Middle frontal gyrus (tissue), 1 donor: Measurements from ENCODE around the gene GDA.
A peak's percentile ranks its signal among the peaks of the same experiment; 100 is the strongest.
"Not testable (repeated sequence)": the region's sequence is repeated elsewhere in the genome, so short reads cannot be mapped to it uniquely, and the experiment has no call there.

Experiments used
- DNase-seq: peaks from one replicate; pipeline ENCODE4 v3.0.0-alpha.2; 2015; ENCODE audit warnings: low spot score; ENCODE audit errors: extremely low spot score

The GDA gene

GRCh38 chr9:72274916-72275315 lies 125.7 kb downstream of the GDA start:
- DNase-seq = no peak

- no peak for DNase-seq
Measured at GRCh38 chr9:72276429-72276828, 127.2 kb downstream of the GDA start.

GRCh38 chr9:72278959-72279358 lies 129.7 kb downstream of the GDA start:
- DNase-seq = no peak

- DNase-seq = peak; percentile 39
Measured at GRCh38 chr9:72280913-72281500, 131.8 kb downstream of the GDA start.

GRCh38 chr9:72289401-72289800 lies 140.2 kb downstream of the GDA start:
- DNase-seq = no peak

GRCh38 chr9:72290311-72290710 lies 141.1 kb downstream of the GDA start:
- DNase-seq = no peak

GRCh38 chr9:72291576-72291975 lies 142.3 kb downstream of the GDA start:
- not testable (repeated sequence) for DNase-seq

GRCh38 chr9:72292256-72292682 lies 143.0 kb downstream of the GDA start:
- peak; percentile 33 for DNase-seq

- no peak for DNase-seq
Measured at GRCh38 chr9:72292874-72293607, 143.8 kb downstream of the GDA start.

- DNase-seq = no peak
Measured at GRCh38 chr9:72294936-72295335, 145.7 kb downstream of the GDA start.

GRCh38 chr9:72297516-72297915 lies 148.3 kb downstream of the GDA start:
- DNase-seq = no peak

GRCh38 chr9:72299017-72299603 lies 149.9 kb downstream of the GDA start:
- no peak for DNase-seq

- DNase-seq = no peak
Measured at GRCh38 chr9:72300873-72301272, 151.6 kb downstream of the GDA start.
